Skin epidermis (tissue), 12 donors: ENCODE measurements around the gene NKAIN2.

ENCODE experiments used
- H3K27ac ChIP-seq, 21 experiments: fragments of 200-600 bp; sonication (generic) in 11 of 21; one replicate each; pipeline ENCODE4 v1.5.0; 2020; ENCODE audit warnings: mild to moderate bottlenecking in 3 of 21, inconsistent platforms in 2 of 21, moderate library complexity in 2 of 21
- H3K4me3 ChIP-seq, 7 experiments: fragments of 200-600 bp; sonication (generic) in 2 of 7; one replicate each; pipeline ENCODE4 v1.5.0; 2020; ENCODE audit warnings: inconsistent platforms in 2 of 7, mild to moderate bottlenecking in 2 of 7, moderate library complexity in 1 of 7

Gene NKAIN2

GRCh38 chr6:124604719-124605118 is 801.1 kb downstream of the NKAIN2 start:
- Histone ChIP-seq H3K4me3 (no peak overlapping the region), H3K27ac (no peak overlapping the region)

GRCh38 chr6:124607119-124607627 is 803.5 kb downstream of the NKAIN2 start:
- H3K4me3 ChIP-seq = no peak overlapping the region
- no peak overlapping the region for H3K27ac ChIP-seq

GRCh38 chr6:124613031-124613430 is 809.4 kb downstream of the NKAIN2 start:
- Histone ChIP-seq H3K4me3 (no peak overlapping the region), H3K27ac (no peak overlapping the region)

- Histone ChIP-seq H3K4me3 (no peak overlapping the region), H3K27ac (no peak overlapping the region)
These were observed 818.7 kb downstream of the NKAIN2 start for GRCh38 chr6:124622351-124622750.

- H3K4me3 ChIP-seq = no peak overlapping the region
- no peak overlapping the region for H3K27ac ChIP-seq
These were observed 830.0 kb downstream of the NKAIN2 start for GRCh38 chr6:124633655-124634054.

GRCh38 chr6:124640432-124640831 is 836.8 kb downstream of the NKAIN2 start:
- Histone ChIP-seq H3K27ac (no peak overlapping the region), H3K4me3 (no peak overlapping the region)

GRCh38 chr6:124655866-124656265 is 852.2 kb downstream of the NKAIN2 start:
- no peak overlapping the region for H3K27ac ChIP-seq

GRCh38 chr6:124658053-124658452 is 854.4 kb downstream of the NKAIN2 start:
- Histone ChIP-seq H3K27ac (no peak overlapping the region), H3K4me3 (no peak overlapping the region)

More at GRCh38 chr6:124655866-124656265, 852.2 kb downstream of the NKAIN2 start:
- no peak overlapping the region for H3K4me3 ChIP-seq

GRCh38 chr6:124659427-124659826 is 855.8 kb downstream of the NKAIN2 start:
- no peak overlapping the region for H3K27ac ChIP-seq
- H3K4me3 ChIP-seq = no peak overlapping the region

GRCh38 chr6:124660185-124660584 is 856.5 kb downstream of the NKAIN2 start:
- H3K4me3 ChIP-seq = no peak overlapping the region
- H3K27ac ChIP-seq = no peak overlapping the region

GRCh38 chr6:124661097-124661661 is 857.5 kb downstream of the NKAIN2 start:
- Histone ChIP-seq H3K27ac (no peak overlapping the region), H3K4me3 (no peak overlapping the region)

GRCh38 chr6:124668028-124668427 is 864.4 kb downstream of the NKAIN2 start:
- H3K4me3 ChIP-seq = no peak overlapping the region
- H3K27ac ChIP-seq = no peak overlapping the region

- Histone ChIP-seq H3K27ac (no peak overlapping the region), H3K4me3 (no peak overlapping the region)
These were observed 866.2 kb downstream of the NKAIN2 start for GRCh38 chr6:124669713-124670480.

GRCh38 chr6:124670801-124671200 is 867.1 kb downstream of the NKAIN2 start:
- H3K27ac ChIP-seq = no peak overlapping the region
- no peak overlapping the region for H3K4me3 ChIP-seq

GRCh38 chr6:124671324-124671723 is 867.7 kb downstream of the NKAIN2 start:
- Histone ChIP-seq H3K27ac (no peak overlapping the region), H3K4me3 (no peak overlapping the region)

- no peak overlapping the region for H3K4me3 ChIP-seq
These were observed 870.4 kb downstream of the NKAIN2 start for GRCh38 chr6:124674042-124674441.

GRCh38 chr6:124676033-124676432 is 872.4 kb downstream of the NKAIN2 start:
- Histone ChIP-seq H3K4me3 (no peak overlapping the region), H3K27ac (no peak overlapping the region)

More at GRCh38 chr6:124674042-124674441, 870.4 kb downstream of the NKAIN2 start:
- no peak overlapping the region for H3K27ac ChIP-seq

GRCh38 chr6:124677874-124678273 is 874.2 kb downstream of the NKAIN2 start:
- H3K27ac ChIP-seq = no peak overlapping the region
- H3K4me3 ChIP-seq = no peak overlapping the region

GRCh38 chr6:124679387-124679786 is 875.7 kb downstream of the NKAIN2 start:
- no peak overlapping the region for H3K4me3 ChIP-seq

GRCh38 chr6:124682751-124683150 is 879.1 kb downstream of the NKAIN2 start:
- no peak overlapping the region for H3K4me3 ChIP-seq
- H3K27ac ChIP-seq = no peak overlapping the region

More at GRCh38 chr6:124679387-124679786, 875.7 kb downstream of the NKAIN2 start:
- H3K27ac ChIP-seq = no peak overlapping the region

- Histone ChIP-seq H3K27ac (no peak overlapping the region), H3K4me3 (no peak overlapping the region)
These were observed 879.8 kb downstream of the NKAIN2 start for GRCh38 chr6:124683507-124683906.
